LNCaP clone FGC (cell line): ENCODE results near the gene SS18.
A peak's percentile ranks its signal among the peaks of the same experiment; 100 is the strongest.

Experiments
- DNase-seq: peaks from one replicate; pipeline ENCODE4 v3.0.0-alpha.2; 2011; ENCODE audit warnings: low read depth
- H3K4me3 ChIP-seq: 2 replicates; pipeline ENCODE4 v1.5.1; 2011; ENCODE audit warnings: mild to moderate bottlenecking, low read depth, low read length, control low read depth
- TF ChIP-seq, protein P1 (sequence below): IDR thresholded peaks from 2 replicates; pipeline ENCODE4 v1.5.1; 2012; ENCODE audit warnings: mild to moderate bottlenecking; ENCODE audit not compliant: control insufficient read depth, insufficient read depth; ENCODE audit errors: extremely low read depth

Gene SS18

DNA sequence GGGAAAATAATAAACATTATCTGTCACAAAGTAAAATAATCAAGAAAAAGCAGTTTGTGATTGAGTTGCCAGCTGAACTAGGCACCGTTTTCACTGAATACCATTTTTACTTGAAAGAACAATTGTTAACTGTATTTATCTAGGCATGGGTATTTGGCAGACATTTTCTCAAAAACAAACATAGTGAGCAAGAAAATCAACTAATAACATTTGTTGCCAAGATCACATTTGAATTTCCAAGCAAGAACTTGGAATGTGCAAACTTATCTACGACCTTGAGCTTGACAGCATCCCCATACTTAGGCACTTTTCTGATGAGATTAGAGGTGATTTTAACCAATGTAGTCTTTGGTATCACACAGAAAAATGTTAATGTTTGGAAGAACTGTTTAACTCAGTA lies 16.7 kb downstream of the SS18 start:
- TF ChIP-seq, protein P1, sequence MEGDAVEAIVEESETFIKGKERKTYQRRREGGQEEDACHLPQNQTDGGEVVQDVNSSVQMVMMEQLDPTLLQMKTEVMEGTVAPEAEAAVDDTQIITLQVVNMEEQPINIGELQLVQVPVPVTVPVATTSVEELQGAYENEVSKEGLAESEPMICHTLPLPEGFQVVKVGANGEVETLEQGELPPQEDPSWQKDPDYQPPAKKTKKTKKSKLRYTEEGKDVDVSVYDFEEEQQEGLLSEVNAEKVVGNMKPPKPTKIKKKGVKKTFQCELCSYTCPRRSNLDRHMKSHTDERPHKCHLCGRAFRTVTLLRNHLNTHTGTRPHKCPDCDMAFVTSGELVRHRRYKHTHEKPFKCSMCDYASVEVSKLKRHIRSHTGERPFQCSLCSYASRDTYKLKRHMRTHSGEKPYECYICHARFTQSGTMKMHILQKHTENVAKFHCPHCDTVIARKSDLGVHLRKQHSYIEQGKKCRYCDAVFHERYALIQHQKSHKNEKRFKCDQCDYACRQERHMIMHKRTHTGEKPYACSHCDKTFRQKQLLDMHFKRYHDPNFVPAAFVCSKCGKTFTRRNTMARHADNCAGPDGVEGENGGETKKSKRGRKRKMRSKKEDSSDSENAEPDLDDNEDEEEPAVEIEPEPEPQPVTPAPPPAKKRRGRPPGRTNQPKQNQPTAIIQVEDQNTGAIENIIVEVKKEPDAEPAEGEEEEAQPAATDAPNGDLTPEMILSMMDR, result no peak
- peak overlapping the region; percentile 12; the same call in 1 of the 2 replicates for H3K4me3 ChIP-seq
- DNase-seq, result peak; percentile 88

- H3K4me3 ChIP-seq, result no peak overlapping the region
- TF ChIP-seq, protein P1, result no peak
- DNase-seq, result no peak
Observed at GRCh38 chr18:26071725-26072124, 18.7 kb downstream of the SS18 start.

DNA sequence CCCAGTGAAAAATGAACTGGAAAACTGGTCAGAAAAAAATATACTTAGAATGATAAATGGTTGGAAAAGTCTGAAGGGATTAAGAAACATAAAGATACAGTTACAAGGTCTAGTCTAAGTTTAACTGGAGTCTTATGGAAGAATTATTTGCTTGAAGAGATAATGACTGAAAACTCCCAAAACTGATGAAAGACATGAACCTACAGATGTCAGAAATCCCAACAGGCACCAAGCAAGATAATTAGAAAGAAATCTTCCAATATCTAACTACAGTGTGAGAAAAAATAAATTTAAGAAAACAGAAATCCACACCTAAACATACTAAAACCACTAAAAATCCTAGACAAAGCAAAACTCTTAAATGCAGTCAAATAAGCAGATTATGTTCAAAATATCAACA lies 19.4 kb downstream of the SS18 start:
- DNase-seq, result no peak
- H3K4me3 ChIP-seq, result no peak overlapping the region
- TF ChIP-seq, protein P1, result no peak

DNA sequence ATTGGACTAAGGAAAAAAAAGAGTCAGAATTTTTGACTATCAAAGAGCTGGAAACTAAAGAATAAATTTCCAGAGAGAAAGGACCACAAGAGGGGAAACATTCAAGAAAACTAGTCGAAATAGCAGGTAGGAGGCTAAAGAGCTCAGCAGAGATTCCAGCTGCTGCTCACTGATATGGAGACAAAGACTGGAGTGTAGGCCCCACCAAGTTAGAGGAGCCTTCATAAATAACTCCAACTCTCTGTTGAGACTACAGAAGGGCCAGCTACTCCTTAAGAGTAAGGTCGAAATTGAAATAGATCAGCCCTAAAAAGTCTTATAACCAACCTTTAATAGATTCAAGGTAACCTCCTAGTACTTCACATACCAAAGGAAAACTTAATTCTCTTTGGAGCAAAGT lies 31.1 kb downstream of the SS18 start:
- TF ChIP-seq, protein P1, result no peak
- DNase-seq, result no peak
- H3K4me3 ChIP-seq, result no peak overlapping the region

DNA sequence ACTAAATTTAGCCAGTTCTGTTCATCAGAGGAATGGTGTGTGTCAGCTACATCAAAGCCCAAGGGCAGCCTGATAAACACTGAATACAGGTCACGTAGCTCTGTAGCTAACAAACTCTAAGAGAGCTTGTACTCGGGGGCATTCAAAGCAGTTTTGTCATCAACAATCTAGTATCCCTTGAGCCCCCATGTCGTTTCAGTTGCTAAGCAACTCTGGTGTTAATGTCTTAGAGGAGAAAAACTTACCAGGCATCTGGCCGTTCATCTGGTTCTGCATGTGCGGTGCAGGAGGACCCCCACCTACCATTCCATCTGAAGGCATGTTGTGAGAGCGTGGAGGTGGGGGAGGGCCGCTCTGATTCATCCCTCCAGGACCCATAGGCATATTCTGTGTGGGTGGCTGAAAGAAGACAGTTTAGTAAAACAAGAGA lies 33.1 kb downstream of the SS18 start:
- no peak for DNase-seq

DNA sequence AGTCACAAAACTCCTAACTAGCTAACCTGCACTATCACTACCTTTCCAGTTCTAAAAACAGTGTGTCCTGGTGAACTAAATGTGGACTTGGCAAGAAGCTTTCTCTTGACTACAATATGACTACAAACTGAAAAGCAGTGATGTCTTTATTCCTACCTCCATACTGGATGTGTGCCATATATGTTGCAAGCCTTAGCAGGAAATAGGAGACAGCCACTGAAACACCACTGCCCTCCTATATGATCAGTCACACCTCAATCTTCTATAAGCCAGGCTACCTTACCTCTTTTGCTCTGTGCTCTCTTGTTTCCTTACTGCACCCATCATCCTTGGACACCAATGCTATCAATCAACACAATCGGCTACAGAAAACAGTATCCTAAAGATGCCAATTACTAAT lies 34.1 kb downstream of the SS18 start:
- H3K4me3 ChIP-seq, result no peak overlapping the region
- no peak for DNase-seq
- TF ChIP-seq, protein P1, result no peak

More for the DNA sequence above, 33.1 kb downstream of the SS18 start:
- TF ChIP-seq, protein P1, result no peak
- no peak overlapping the region for H3K4me3 ChIP-seq

GRCh38 chr18:26052505-26052904 lies 37.9 kb downstream of the SS18 start:
- no peak overlapping the region for H3K4me3 ChIP-seq
- TF ChIP-seq, protein P1, result no peak
- no peak for DNase-seq
